Osteocyte (in vitro differentiated cells): ENCODE data around the gene ATCAY. TPM values are rescaled to one million over a fixed set of nuclear protein-coding genes. Genes with fewer than 3 reads are reported as not detected.

Experiments used
- DNase-seq: peaks from one replicate; pipeline ENCODE4 v3.0.0; 2021; ENCODE audit warnings: mixed read lengths; ENCODE audit not compliant: unreplicated experiment; ENCODE audit errors: extremely low spot score
- H3K27ac Mint-ChIP-seq: one replicate; pipeline ENCODE4 v1.8.0; 2021; ENCODE audit warnings: mild to moderate bottlenecking, mixed read lengths; ENCODE audit not compliant: unreplicated experiment
- H3K27me3 Mint-ChIP-seq: one replicate; pipeline ENCODE4 v1.8.0; 2021; ENCODE audit warnings: mixed read lengths; ENCODE audit not compliant: unreplicated experiment
- H3K36me3 Mint-ChIP-seq: one replicate; pipeline ENCODE4 v1.8.0; 2021; ENCODE audit warnings: mixed read lengths; ENCODE audit not compliant: unreplicated experiment
- H3K4me1 Mint-ChIP-seq: one replicate; pipeline ENCODE4 v1.8.0; 2021; ENCODE audit warnings: mixed read lengths; ENCODE audit not compliant: unreplicated experiment
- H3K4me3 Mint-ChIP-seq: one replicate; pipeline ENCODE4 v1.8.0; 2021; ENCODE audit warnings: mild to moderate bottlenecking, moderate library complexity, mixed read lengths; ENCODE audit not compliant: unreplicated experiment
- H3K9me3 Mint-ChIP-seq: one replicate; pipeline ENCODE4 v1.8.0; 2021; ENCODE audit warnings: mixed read lengths; ENCODE audit not compliant: unreplicated experiment
- CTCF ChIP-seq: fragments of 200-600 bp; sonication (generic); IDR thresholded peaks from 2 replicates; pipeline ENCODE4 v1.5.0; 2021; ENCODE audit warnings: antibody characterized with exemption, mild to moderate bottlenecking, moderate library complexity
- microRNA-seq: library from miRNA; unstranded; fragments of <30 nt; microRNA quantifications from one replicate; pipeline ENCODE4 v1.1.0, GENCODE V29; 2020; ENCODE audit not compliant: unreplicated experiment
- total RNA-seq: library from RNA; stranded (reverse); gene quantifications from 2 replicates; pipeline ENCODE4 v1.2.1, GENCODE V29; 2021

Gene ATCAY
- total RNA-seq, 1 donor from 2014 or later, result not detected

GRCh38 chr19:3975637-3976087 is 95.2 kb downstream of the ATCAY start:
- no peaks in the 10 kb centered on the region for H3K27me3 Mint-ChIP-seq
- H3K4me1 Mint-ChIP-seq, result no peaks in the 10 kb centered on the region
- no peak overlapping the region for H3K27ac Mint-ChIP-seq
- DNase-seq, result no peak
- no peak overlapping the region for H3K4me3 Mint-ChIP-seq
- H3K36me3 Mint-ChIP-seq, result peaks cover 31% of the 10 kb centered on the region
- no peaks in the 10 kb centered on the region for H3K9me3 Mint-ChIP-seq
- no peak for TF ChIP-seq CTCF

GRCh38 chr19:3976495-3977241 is 96.2 kb downstream of the ATCAY start:
- Mint-ChIP-seq H3K9me3 (no peaks in the 10 kb centered on the region), H3K4me1 (peaks cover 2% of the 10 kb centered on the region), H3K27me3 (no peaks in the 10 kb centered on the region), H3K4me3 (no peak overlapping the region), H3K27ac (no peak overlapping the region), H3K36me3 (peaks cover 36% of the 10 kb centered on the region)
- DNase-seq, result no peak
- TF ChIP-seq CTCF, result no peak

Small RNA genes lying within 50 kb of the gene (microRNA-seq; reads per million reads assigned to microRNA genes)
- not detected for gene MIR637

Other genes starting within 250 kb of the ATCAY start
- gene PIP5K1C, start 180.2 kb upstream of the ATCAY start, total RNA-seq, result 73.0 and 75.7 TPM in 2 replicates
- gene TJP3, start 172.3 kb upstream of the ATCAY start, total RNA-seq, result not detected in 2 replicates
- gene APBA3, start 119.0 kb upstream of the ATCAY start, total RNA-seq, result 21.6 and 24.7 TPM in 2 replicates
- gene MRPL54, start 118.0 kb upstream of the ATCAY start, total RNA-seq, result 43.8 and 53.2 TPM in 2 replicates
- gene RAX2, start 108.5 kb upstream of the ATCAY start, total RNA-seq, result not detected in 2 replicates
- gene MATK, start 94.3 kb upstream of the ATCAY start, total RNA-seq, result not detected in 2 replicates
- 0.44 TPM in 1 of 2 replicates, not detected in the other for gene ZFR2, start 11.6 kb upstream of the ATCAY start, total RNA-seq
- not detected in 2 replicates for gene NMRK2, start 52.4 kb downstream of the ATCAY start, total RNA-seq
- 92.9 and 94.7 TPM in 2 replicates for gene DAPK3, start 90.4 kb downstream of the ATCAY start, total RNA-seq
- 3,162 and 3,203 TPM in 2 replicates for gene EEF2, start 104.8 kb downstream of the ATCAY start, total RNA-seq
- gene PIAS4, start 127.1 kb downstream of the ATCAY start, total RNA-seq, result 28.8 and 29.4 TPM in 2 replicates
- gene ZBTB7A, start 186.2 kb downstream of the ATCAY start, total RNA-seq, result 29.4 and 30.0 TPM in 2 replicates
- gene MAP2K2, start 243.4 kb downstream of the ATCAY start, total RNA-seq, result 174 and 182 TPM in 2 replicates